Activated T-helper 1 cell treated with Interleukin-2 at 50 U/mL for 16 hours (primary cell): ENCODE data around the gene HLA-DRA.

Source experiments
- DNase-seq: peaks from one replicate; pipeline ENCODE4 v3.0.0-alpha.2; 2020; ENCODE audit warnings: low read depth

Gene HLA-DRA

DNA sequence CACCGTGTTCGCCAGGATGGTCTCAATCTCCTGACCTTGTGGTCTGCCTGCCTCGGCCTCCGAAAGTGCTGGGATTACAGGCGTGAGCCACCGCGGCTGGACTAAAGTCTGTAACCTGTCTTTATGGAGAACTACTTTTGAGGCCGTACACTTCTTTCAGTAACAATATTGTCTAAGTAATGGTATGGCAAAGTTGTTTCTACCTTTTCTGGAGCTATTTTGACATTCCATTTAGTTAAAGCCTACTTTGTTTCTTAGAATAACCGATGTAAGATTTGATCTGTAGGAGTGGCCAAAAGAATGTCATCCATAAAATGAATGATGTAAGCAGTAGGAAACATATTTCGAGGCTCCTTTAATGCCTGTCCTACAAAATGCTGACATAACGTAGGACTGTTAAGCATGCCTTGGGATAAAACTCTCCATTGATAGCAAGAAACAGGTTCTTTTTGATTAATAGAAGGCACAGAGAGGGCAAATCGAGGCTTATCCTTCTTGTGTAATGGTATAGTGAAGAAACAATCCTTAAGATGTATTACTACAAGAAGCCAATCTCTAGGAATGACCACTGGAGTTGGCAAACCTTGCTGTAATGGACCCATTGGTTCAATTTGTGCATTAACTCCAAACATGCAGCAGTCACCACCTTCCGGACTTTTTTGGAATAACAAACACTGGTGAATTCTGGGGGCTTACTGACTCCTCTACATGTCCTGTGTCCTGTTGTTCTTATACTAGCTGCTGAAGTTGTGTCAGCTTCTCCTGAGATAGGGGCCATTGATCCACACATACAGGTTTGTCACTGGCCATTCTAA, 35.9 kb downstream of the HLA-DRA start:
- DNase-seq, result no peak

DNA sequence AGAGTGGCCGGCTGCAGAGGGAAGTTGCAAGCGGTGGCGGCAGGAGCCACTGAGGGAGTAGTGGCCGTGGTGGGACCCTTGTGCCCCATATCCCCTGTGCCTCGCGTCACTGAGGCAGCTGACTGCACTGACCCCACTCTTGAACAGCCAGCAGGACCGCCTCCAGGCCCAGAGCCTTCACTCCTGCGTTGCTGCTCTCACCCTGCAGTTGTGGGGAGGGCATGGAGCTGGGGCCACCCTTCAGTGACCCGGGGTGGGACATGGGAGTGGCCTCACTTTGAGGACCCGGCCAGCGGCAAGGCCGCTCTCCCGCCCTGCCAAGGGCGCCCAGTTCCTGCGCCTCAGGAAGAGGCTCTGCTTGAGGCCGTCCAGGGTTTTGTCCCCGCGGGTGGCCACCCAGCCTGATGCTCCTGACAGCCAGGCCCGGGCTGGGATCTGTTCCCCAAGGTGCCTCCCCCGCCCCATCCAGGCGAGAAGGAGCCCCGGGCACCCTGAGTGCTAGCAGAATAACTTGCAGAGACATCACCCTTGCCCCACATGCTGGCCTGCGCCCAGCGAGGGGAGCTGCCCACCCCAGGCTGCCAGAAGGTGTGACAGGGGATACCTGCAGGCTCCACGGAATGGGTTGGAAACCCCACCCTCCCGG, 44.4 kb downstream of the HLA-DRA start:
- no peak for DNase-seq

DNA sequence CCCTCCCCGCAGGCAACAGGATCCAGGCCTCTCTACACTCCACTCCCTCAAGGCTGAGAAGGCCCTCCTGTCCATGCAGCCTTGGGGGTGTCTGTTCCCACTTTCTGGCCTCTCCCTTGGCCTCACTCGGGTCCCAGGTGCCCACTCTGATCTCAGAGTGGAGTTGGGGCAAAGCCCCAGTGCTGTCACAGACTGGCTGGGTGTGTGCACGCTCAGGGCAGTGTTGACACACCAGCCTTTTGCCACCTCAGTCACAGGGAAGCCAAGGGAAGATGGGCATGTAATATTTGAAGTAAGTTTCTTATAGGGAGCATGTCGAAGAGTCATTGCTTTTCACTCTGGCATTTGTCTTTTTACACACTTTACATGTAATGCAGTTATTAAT, 44.9 kb downstream of the HLA-DRA start:
- DNase-seq, result no peak

DNA sequence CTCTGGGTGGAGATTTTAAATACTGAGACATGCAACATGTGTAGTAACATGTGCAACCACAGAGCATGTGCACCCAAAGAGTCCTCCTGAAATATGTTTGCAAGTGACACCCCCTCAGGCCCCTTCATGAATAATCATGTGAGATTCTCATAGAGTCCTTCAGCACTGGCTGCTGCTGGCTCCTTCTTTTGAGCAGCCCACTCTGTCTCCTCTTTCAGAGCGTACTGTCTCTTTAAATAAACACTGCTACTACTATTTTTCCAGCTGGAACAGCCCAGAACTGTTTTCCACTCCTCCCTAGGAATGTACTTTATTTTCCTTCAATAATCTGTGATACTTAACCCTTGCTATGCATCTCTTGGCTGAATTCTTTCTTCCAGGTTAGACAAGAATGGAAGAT, 48.4 kb downstream of the HLA-DRA start:
- DNase-seq, result no peak

DNA sequence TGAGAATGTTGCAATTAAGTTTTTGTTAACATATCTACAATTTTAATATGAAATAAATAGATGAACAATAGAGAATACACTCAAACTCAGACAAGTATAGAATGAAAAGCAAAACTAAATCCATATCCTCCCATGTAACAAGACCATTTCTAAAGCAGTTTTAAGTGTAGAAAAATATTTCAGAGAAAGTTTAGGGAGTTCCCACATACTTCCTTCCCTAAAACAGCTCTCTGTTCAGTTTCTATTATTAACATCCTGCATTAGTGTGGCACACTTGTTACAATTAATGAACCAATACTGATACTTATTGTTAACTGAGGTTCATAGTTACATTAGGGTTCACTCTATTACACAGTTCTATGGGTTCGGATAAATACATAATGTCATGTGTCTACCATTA, 52.0 kb downstream of the HLA-DRA start:
- DNase-seq, result no peak

DNA sequence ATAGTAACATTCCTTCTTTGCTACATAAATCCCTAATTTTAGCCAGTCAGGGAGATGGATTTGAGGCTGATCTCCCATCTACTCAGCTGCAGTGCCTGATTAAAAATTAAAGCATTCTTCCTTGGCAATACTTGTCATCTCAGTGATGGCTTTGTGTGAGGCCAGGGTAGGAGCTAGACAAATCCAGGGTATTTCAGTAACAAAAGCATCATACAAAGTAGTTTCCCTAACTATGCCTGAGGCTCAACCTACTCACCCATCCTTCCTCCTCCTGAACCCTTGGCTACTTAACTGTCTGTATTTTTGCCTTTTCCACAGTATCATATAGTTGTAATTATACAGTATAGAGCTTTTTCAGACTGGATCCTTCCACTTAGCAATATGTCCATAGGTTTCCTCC, 52.7 kb downstream of the HLA-DRA start:
- DNase-seq, result no peak
